DND-41 (cell line): ENCODE results near the gene HMX2.
"Not testable (repeated sequence)": the region's sequence is repeated elsewhere in the genome, so short reads cannot be mapped to it uniquely, and the experiment has no call there.

Source experiments
- CTCF ChIP-seq: IDR thresholded peaks from 2 replicates; pipeline ENCODE4 v1.5.1; 2012; ENCODE audit warnings: borderline replicate concordance, low read length, moderate library complexity, mild to moderate bottlenecking; ENCODE audit not compliant: poor library complexity, severe bottlenecking; ENCODE audit errors: extremely low read depth
- EZH2 ChIP-seq: IDR thresholded peaks from 3 replicates; pipeline ENCODE4 v1.6.1; 2012; ENCODE audit warnings: borderline replicate concordance, low read depth, mild to moderate bottlenecking, moderate library complexity, low read length, inconsistent platforms; ENCODE audit not compliant: severe bottlenecking

GRCh38 chr10:123178390-123178789, 30.5 kb downstream of the HMX2 start:
- TF ChIP-seq CTCF, EZH2: not testable (repeated sequence)
